H1 (cell line): ENCODE measurements around the gene LSM2. TPM values are rescaled to one million over a fixed set of nuclear protein-coding genes. Genes with fewer than 3 reads are reported as not detected.

Experiments
- ATF2 ChIP-seq: IDR thresholded peaks from 2 replicates; pipeline ENCODE4 v1.6.1; 2012; ENCODE audit warnings: low read length, inconsistent platforms
- CHD7 ChIP-seq: fragments of 300-600 bp; sonication (generic); IDR thresholded peaks from 2 replicates; pipeline ENCODE4 v1.7.1; 2012; ENCODE audit warnings: low read length, moderate library complexity, mild to moderate bottlenecking, inconsistent platforms; ENCODE audit not compliant: insufficient replicate concordance
- JUN ChIP-seq: IDR thresholded peaks from 2 replicates; pipeline ENCODE4 v1.6.1; 2011; ENCODE audit warnings: low read depth, mild to moderate bottlenecking, improper control_type of control experiment, low read length
- PHF8 ChIP-seq: fragments of 200-600 bp; sonication (generic); conservative IDR thresholded peaks from 2 replicates; pipeline ENCODE4 v1.7.1; 2012; ENCODE audit warnings: low read depth, mild to moderate bottlenecking, inconsistent platforms, low read length, moderate library complexity
- SIN3A ChIP-seq, 2 experiments: IDR thresholded peaks in 1 of 2; conservative IDR thresholded peaks in 1 of 2; 2 replicates each; pipeline ENCODE4 v1.6.1; 2011 to 2012; ENCODE audit warnings: low read length in 2 of 2, improper control_type of control experiment in 1 of 2, low read depth in 1 of 2, mild to moderate bottlenecking in 1 of 2
- SIX5 ChIP-seq: IDR thresholded peaks from 2 replicates; pipeline ENCODE4 v1.6.1; 2011; ENCODE audit warnings: mild to moderate bottlenecking, low read depth, low read length
- SP2 ChIP-seq: IDR thresholded peaks from 2 replicates; pipeline ENCODE4 v1.6.1; 2012; ENCODE audit warnings: mild to moderate bottlenecking, low read length, inconsistent platforms
- YY1 ChIP-seq: IDR thresholded peaks from 2 replicates; pipeline ENCODE4 v1.6.1; 2011; ENCODE audit warnings: low read depth, mild to moderate bottlenecking, low read length
- polyA plus RNA-seq, 7 experiments: library from polyadenylated mRNA; depleted of rRNA in 3 of 7; stranded (reverse) in 5 of 7; unstranded in 2 of 7; fragments of >200 nt in 5 of 7; fragments of 200-250 nt in 2 of 7; gene quantifications; 1 replicate in 5 of 7; 2 replicates in 1 of 7; 4 replicates in 1 of 7; pipeline versions ENCODE4 v1.2.1 to v1.2.3, GENCODE V29; 2011 to 2013; ENCODE audit warnings: missing spikeins in 2 of 7, mixed read lengths in 2 of 7
- total RNA-seq: library from RNA; stranded (reverse); fragmentation: NEBNext Ultra II Directional; extraction: Animal tissue kit (Norgen Biotek cat#: 25700); gene quantifications from 2 replicates; pipeline ENCODE4 v1.2.1, GENCODE V29; 2021

The LSM2 gene
- total and polyA plus RNA-seq, 2 of the 8 experiments (the other 6 are each of a cell fraction or from before 2014, with no cell fraction given): 127 to 168 TPM

- TF ChIP-seq CHD7 (no peak), ATF2 (peak; percentile 69; the same call in 1 of the 2 replicates), SIN3A (conservative IDR thresholded peaks at IDR 0.05 in 1 of 2, IDR thresholded peaks at IDR 0.05 in 1 of 2; ENCODE audit: low read depth in 1 of 2, low read length in 2 of 2) (peak; percentile 72 to 91; a peak in 3 of 4 replicates), SP2 (no peak), SIX5 (no peak), JUN (no peak), PHF8 (peak; percentile 98), YY1 (no peak; the same call in 1 of the 2 replicates)
Measured at GRCh38 chr6:31806470-31807272, at the start of gene LSM2 (continued).
